IMR-90 (cell line): ENCODE measurements around the gene MELTF. TPM values are rescaled to one million over a fixed set of nuclear protein-coding genes. Genes with fewer than 3 reads are reported as not detected.

Source experiments
- ATAC-seq: fragments of 200-7000 bp; cut with Tn5 transposase; 2 replicates; pipeline ENCODE4 v1.9.1; 2020; ENCODE audit warnings: low read depth, mild to moderate bottlenecking, moderate library complexity
- BruUV-seq: library from RNA; stranded (reverse); fragments of 400-500 nt; replicated peaks from 2 replicates; lab custom pipeline; 2021; lab: Mats Ljungman, UMichigan
- CTCF ChIA-PET: fragments of 300-600 bp; formaldehyde crosslinking; extraction: SDS; loops from one replicate; lab custom pipeline; 2021; ENCODE audit warnings: antibody characterized with exemption; lab: Yijun Ruan, JAX
- POLR2A ChIA-PET: fragments of 300-600 bp; sonication (Branson Sonifier 250); formaldehyde crosslinking; loops from one replicate; lab custom pipeline; 2022; ENCODE audit warnings: antibody characterized with exemption; ENCODE audit not compliant: unreplicated experiment; lab: Charles Lee
- DNase-seq: peaks from one replicate; pipeline ENCODE4 v3.0.0; 2013
- H2AFZ ChIP-seq: replicated peaks from 2 replicates; pipeline ENCODE3; 2013; ENCODE audit warnings: low read length, mild to moderate bottlenecking; ENCODE audit not compliant: poor library complexity
- H2AK5ac ChIP-seq: 2 replicates; pipeline ENCODE4 v1.6.1; 2013; ENCODE audit warnings: low read depth, low read length, inconsistent platforms
- H2AK9ac ChIP-seq: replicated peaks from 2 replicates; pipeline ENCODE3; 2013; ENCODE audit warnings: mild to moderate bottlenecking, low read depth, low read length, moderate library complexity; ENCODE audit not compliant: poor library complexity
- H2BK120ac ChIP-seq: 2 replicates; pipeline ENCODE4 v1.6.1; 2013; ENCODE audit warnings: low read depth, low read length, inconsistent platforms
- H2BK15ac ChIP-seq: 3 replicates; pipeline ENCODE4 v1.6.1; 2013; ENCODE audit warnings: low read depth, low read length, inconsistent platforms
- H2BK20ac ChIP-seq: 2 replicates; pipeline ENCODE4 v1.6.1; 2013; ENCODE audit warnings: low read depth, mild to moderate bottlenecking, inconsistent platforms, low read length, moderate library complexity
- H2BK5ac ChIP-seq: 2 replicates; pipeline ENCODE4 v1.6.1; 2013; ENCODE audit warnings: mild to moderate bottlenecking, low read depth, low read length, inconsistent platforms; ENCODE audit not compliant: poor library complexity, severe bottlenecking
- H3K14ac ChIP-seq: replicated peaks from 2 replicates; pipeline ENCODE4 v1.6.1; 2013; ENCODE audit warnings: low read depth, low read length, inconsistent platforms
- H3K18ac ChIP-seq: 2 replicates; pipeline ENCODE4 v1.6.1; 2013; ENCODE audit warnings: low read depth, low read length, control low read depth
- H3K23ac ChIP-seq: 2 replicates; pipeline ENCODE4 v1.6.1; 2013; ENCODE audit warnings: low read depth, low read length, inconsistent platforms
- H3K27ac ChIP-seq: 2 replicates; pipeline ENCODE4 v1.5.1; 2013; ENCODE audit warnings: mild to moderate bottlenecking, control low read depth, low read length; ENCODE audit not compliant: insufficient read depth
- H3K27me3 ChIP-seq: 2 replicates; pipeline ENCODE4 v1.6.1; 2013; ENCODE audit warnings: low read length; ENCODE audit not compliant: control insufficient read depth, insufficient read depth
- H3K36me3 ChIP-seq: 2 replicates; pipeline ENCODE4 v1.6.1; 2013; ENCODE audit warnings: low read length, mixed read lengths; ENCODE audit not compliant: control insufficient read depth, insufficient read depth
- H3K4ac ChIP-seq: 2 replicates; pipeline ENCODE4 v1.6.1; 2013; ENCODE audit warnings: low read depth, low read length, inconsistent platforms
- H3K4me1 ChIP-seq: 2 replicates; pipeline ENCODE4 v1.6.1; 2013; ENCODE audit warnings: low read length, mixed read lengths; ENCODE audit not compliant: control insufficient read depth, insufficient read depth
- H3K4me2 ChIP-seq: 2 replicates; pipeline ENCODE4 v1.6.1; 2013; ENCODE audit warnings: low read depth, mild to moderate bottlenecking, control low read depth, low read length, moderate library complexity
- H3K4me3 ChIP-seq: 2 replicates; pipeline ENCODE4 v1.5.1; 2013; ENCODE audit warnings: low read depth, mild to moderate bottlenecking, control low read depth, low read length, moderate library complexity; ENCODE audit not compliant: insufficient read depth
- H3K56ac ChIP-seq: 2 replicates; pipeline ENCODE4 v1.6.1; 2013; ENCODE audit warnings: low read length, inconsistent platforms; ENCODE audit not compliant: insufficient read depth; ENCODE audit errors: extremely low read depth
- H3K79me1 ChIP-seq, 2 experiments: 2 replicates each; pipeline ENCODE4 v1.6.1; 2013; ENCODE audit warnings: low read length in 2 of 2, inconsistent platforms in 1 of 2, low read depth in 1 of 2
- H3K9ac ChIP-seq: 2 replicates; pipeline ENCODE4 v1.6.1; 2013; ENCODE audit warnings: low read depth, low read length, control low read depth
- H3K9me1 ChIP-seq: 2 replicates; pipeline ENCODE4 v1.6.1; 2013; ENCODE audit warnings: low read length, inconsistent platforms; ENCODE audit not compliant: insufficient read depth
- H3K9me3 ChIP-seq: 2 replicates; pipeline ENCODE4 v1.6.1; 2013; ENCODE audit warnings: low read length; ENCODE audit not compliant: control insufficient read depth, insufficient read depth
- H4K20me1 ChIP-seq: 2 replicates; pipeline ENCODE4 v1.6.1; 2013; ENCODE audit warnings: low read length, inconsistent platforms; ENCODE audit not compliant: insufficient read depth
- H4K5ac ChIP-seq: 2 replicates; pipeline ENCODE4 v1.6.1; 2013; ENCODE audit warnings: mild to moderate bottlenecking, low read depth, low read length, control low read depth
- H4K8ac ChIP-seq, 2 experiments: 2 replicates each; pipeline ENCODE4 v1.6.1; 2013; ENCODE audit warnings: low read depth in 2 of 2, low read length in 2 of 2, control low read depth in 1 of 2, inconsistent platforms in 1 of 2
- H4K91ac ChIP-seq: 2 replicates; pipeline ENCODE4 v1.6.1; 2013; ENCODE audit warnings: low read depth, low read length, inconsistent platforms; ENCODE audit not compliant: insufficient read depth
- BHLHE40 ChIP-seq: fragments of 150-350 bp; IDR thresholded peaks from 2 replicates; pipeline ENCODE4 v1.6.1; 2016; ENCODE audit warnings: mild to moderate bottlenecking, low read depth, low read length
- CEBPB ChIP-seq: IDR thresholded peaks from 2 replicates; pipeline ENCODE4 v1.6.1; 2012; ENCODE audit warnings: low read depth, low read length, improper control_type of control experiment
- CHD1 ChIP-seq: IDR thresholded peaks from 2 replicates; pipeline ENCODE4 v1.6.1; 2012; ENCODE audit warnings: low read depth, low read length, improper control_type of control experiment
- FOS ChIP-seq: fragments of 150-350 bp; IDR thresholded peaks from 2 replicates; pipeline ENCODE4 v1.6.1; 2016; ENCODE audit warnings: low read depth, low read length
- MAFK ChIP-seq: IDR thresholded peaks from 2 replicates; pipeline ENCODE4 v1.6.1; 2012; ENCODE audit warnings: low read depth, low read length, improper control_type of control experiment
- MAZ ChIP-seq: IDR thresholded peaks from 2 replicates; pipeline ENCODE4 v1.6.1; 2012; ENCODE audit warnings: low read depth, mild to moderate bottlenecking, low read length, improper control_type of control experiment, moderate library complexity, borderline replicate concordance
- MXI1 ChIP-seq: IDR thresholded peaks from 2 replicates; pipeline ENCODE4 v1.6.1; 2012; ENCODE audit warnings: low read depth, mild to moderate bottlenecking, low read length, moderate library complexity, borderline replicate concordance
- NFE2L2 ChIP-seq: fragments of 150-350 bp; IDR thresholded peaks from 2 replicates; pipeline ENCODE4 v1.6.1; 2016; ENCODE audit warnings: low read depth, mild to moderate bottlenecking, low read length
- POLR2A ChIP-seq: IDR thresholded peaks from 2 replicates; pipeline ENCODE4 v1.6.1; 2012; ENCODE audit warnings: mild to moderate bottlenecking, low read depth, low read length
- RAD21 ChIP-seq: IDR thresholded peaks from 2 replicates; pipeline ENCODE4 v1.6.1; 2012; ENCODE audit warnings: low read length, improper control_type of control experiment
- RCOR1 ChIP-seq: IDR thresholded peaks from 2 replicates; pipeline ENCODE4 v1.6.1; 2012; ENCODE audit warnings: mild to moderate bottlenecking, low read length, improper control_type of control experiment; ENCODE audit not compliant: insufficient replicate concordance
- RFX5 ChIP-seq: IDR thresholded peaks from 2 replicates; pipeline ENCODE4 v1.8.0; 2012; ENCODE audit warnings: low read depth, mild to moderate bottlenecking, low read length, moderate library complexity
- SMC3 ChIP-seq: fragments of 150-350 bp; IDR thresholded peaks from 2 replicates; pipeline ENCODE4 v1.6.1; 2016; ENCODE audit warnings: low read depth, mild to moderate bottlenecking, antibody characterized with exemption, low read length, moderate library complexity
- USF2 ChIP-seq: fragments of 150-350 bp; IDR thresholded peaks from 2 replicates; pipeline ENCODE4 v1.6.1; 2017; ENCODE audit warnings: mild to moderate bottlenecking, antibody characterized with exemption, low read length, low read depth
- WGBS, 2 experiments: methylation state at CpG; one replicate each; pipeline versions ENCODE4 v1.1.5 to v1.1.7; 2013; ENCODE audit warnings: missing lambda C conversion rate in 2 of 2; ENCODE audit not compliant: insufficient read length in 1 of 2; ENCODE audit errors: extremely low coverage in 2 of 2; 5-methylcytosine and 5-hydroxymethylcytosine counted together
- dilution Hi-C: fragments of 300-500 bp; cut with HindIII; formaldehyde crosslinking; loops from one replicate; pipeline ENCODE4 v1.14.3; 2018; ENCODE audit warnings: low sequenced_read_pairs; ENCODE audit not compliant: unreplicated experiment
- in situ Hi-C: fragments of 300-500 bp; cut with MboI; formaldehyde crosslinking; loops from 3 replicates; pipeline ENCODE4 v1.14.3; 2019; ENCODE audit warnings: low sequenced_read_pairs, inconsistent platforms, mixed read lengths
- intact Hi-C: fragments of 100-400 bp; cut with micrococcal nuclease; formaldehyde crosslinking; loops from 2 replicates; pipeline ENCODE4 v1.10.0; 2022
- polyA plus RNA-seq, 3 experiments: library from polyadenylated mRNA; depleted of rRNA; stranded (reverse); fragments of >200 nt; gene quantifications; 2 replicates each; pipeline ENCODE4 v1.2.3, GENCODE V29; 2012; ENCODE audit warnings: low replicate concordance in 1 of 3
- total RNA-seq: library from RNA; depleted of rRNA; stranded (reverse); fragments of >200 nt; gene quantifications from 2 replicates; pipeline ENCODE4 v1.2.3, GENCODE V29; 2012
- TF ChIP-seq, protein P1 (sequence below): conservative IDR thresholded peaks from 2 replicates; pipeline ENCODE4 v1.5.1; 2012; ENCODE audit warnings: mild to moderate bottlenecking, low read depth, low read length, improper control_type of control experiment
- TF ChIP-seq, protein P2 (sequence below): fragments of 150-350 bp; IDR thresholded peaks from 2 replicates; pipeline ENCODE4 v1.6.1; 2016; ENCODE audit warnings: low read depth, mild to moderate bottlenecking, low read length, moderate library complexity, borderline replicate concordance

Gene MELTF
- total and polyA plus RNA-seq, 2 of the 4 experiments (the other 2 are of a cell fraction), result 0.18 to 0.50 TPM

DNA sequence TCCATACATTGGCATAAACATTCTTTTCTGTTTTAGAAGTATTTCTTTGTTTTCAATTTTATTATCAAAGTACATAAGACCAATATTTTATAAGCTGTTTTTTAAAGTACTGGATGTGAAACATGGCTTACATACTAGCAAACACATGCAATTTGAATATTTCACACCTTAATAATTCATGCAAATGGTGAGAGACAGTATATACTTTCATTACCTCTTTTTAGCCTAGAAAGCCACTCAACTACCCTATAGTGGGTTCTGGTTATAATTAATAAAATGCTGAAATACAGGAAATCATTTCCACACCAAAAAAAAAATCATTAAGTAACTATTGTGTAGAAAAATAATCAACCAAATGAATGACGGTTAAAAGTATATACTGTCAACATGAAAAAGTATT is 38.5 kb upstream of the MELTF start:
- WGBS, 2 experiments, result no CpG with 5 or more reads among the region's 1 CpG
- in situ Hi-C loops, result no loop called here

More for the DNA sequence above, 38.5 kb upstream of the MELTF start:
- Histone ChIP-seq H3K9me1 (no peaks in the 10 kb centered on the region), H4K8ac (no peak overlapping the region), H3K4me1 (no peaks in the 10 kb centered on the region), H3K4me3 (no peak overlapping the region), H3K27ac (no peak overlapping the region), H4K5ac (no peak overlapping the region), H2AK9ac (no peak overlapping the region), H2BK5ac (no peak overlapping the region), H4K91ac (no peak overlapping the region), H3K36me3 (peaks cover 4% of the 10 kb centered on the region; the same call in 1 of the 2 replicates), H3K23ac (no peak overlapping the region), H3K56ac (no peak overlapping the region), H3K4ac (no peak overlapping the region), H2AK5ac (no peak overlapping the region), H3K4me2 (no peak overlapping the region), H3K18ac (no peak overlapping the region), H3K79me1 (no peaks in the 10 kb centered on the region; a peak in 1 of 4 replicates), H2BK15ac (no peak overlapping the region), H3K14ac (no peak overlapping the region), H3K27me3 (no peaks in the 10 kb centered on the region), H2BK120ac (no peak overlapping the region), H4K20me1 (no peaks in the 10 kb centered on the region), H3K9me3 (no peaks in the 10 kb centered on the region), H3K9ac (no peak overlapping the region), H2AFZ (no peak overlapping the region), H2BK20ac (no peak overlapping the region)
- ChIA-PET POLR2A (no interaction called here), CTCF (no interaction called here)
- no peak for ATAC-seq
- TF ChIP-seq RAD21 (no peak), USF2 (no peak), RFX5 (no peak), MAZ (no peak), CHD1 (no peak), MXI1 (no peak), RCOR1 (no peak), CEBPB (no peak), BHLHE40 (no peak), POLR2A (no peak), FOS (no peak), SMC3 (no peak), NFE2L2 (no peak), MAFK (no peak)
- TF ChIP-seq, protein P1, sequence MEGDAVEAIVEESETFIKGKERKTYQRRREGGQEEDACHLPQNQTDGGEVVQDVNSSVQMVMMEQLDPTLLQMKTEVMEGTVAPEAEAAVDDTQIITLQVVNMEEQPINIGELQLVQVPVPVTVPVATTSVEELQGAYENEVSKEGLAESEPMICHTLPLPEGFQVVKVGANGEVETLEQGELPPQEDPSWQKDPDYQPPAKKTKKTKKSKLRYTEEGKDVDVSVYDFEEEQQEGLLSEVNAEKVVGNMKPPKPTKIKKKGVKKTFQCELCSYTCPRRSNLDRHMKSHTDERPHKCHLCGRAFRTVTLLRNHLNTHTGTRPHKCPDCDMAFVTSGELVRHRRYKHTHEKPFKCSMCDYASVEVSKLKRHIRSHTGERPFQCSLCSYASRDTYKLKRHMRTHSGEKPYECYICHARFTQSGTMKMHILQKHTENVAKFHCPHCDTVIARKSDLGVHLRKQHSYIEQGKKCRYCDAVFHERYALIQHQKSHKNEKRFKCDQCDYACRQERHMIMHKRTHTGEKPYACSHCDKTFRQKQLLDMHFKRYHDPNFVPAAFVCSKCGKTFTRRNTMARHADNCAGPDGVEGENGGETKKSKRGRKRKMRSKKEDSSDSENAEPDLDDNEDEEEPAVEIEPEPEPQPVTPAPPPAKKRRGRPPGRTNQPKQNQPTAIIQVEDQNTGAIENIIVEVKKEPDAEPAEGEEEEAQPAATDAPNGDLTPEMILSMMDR, result no peak
- TF ChIP-seq, protein P2, sequence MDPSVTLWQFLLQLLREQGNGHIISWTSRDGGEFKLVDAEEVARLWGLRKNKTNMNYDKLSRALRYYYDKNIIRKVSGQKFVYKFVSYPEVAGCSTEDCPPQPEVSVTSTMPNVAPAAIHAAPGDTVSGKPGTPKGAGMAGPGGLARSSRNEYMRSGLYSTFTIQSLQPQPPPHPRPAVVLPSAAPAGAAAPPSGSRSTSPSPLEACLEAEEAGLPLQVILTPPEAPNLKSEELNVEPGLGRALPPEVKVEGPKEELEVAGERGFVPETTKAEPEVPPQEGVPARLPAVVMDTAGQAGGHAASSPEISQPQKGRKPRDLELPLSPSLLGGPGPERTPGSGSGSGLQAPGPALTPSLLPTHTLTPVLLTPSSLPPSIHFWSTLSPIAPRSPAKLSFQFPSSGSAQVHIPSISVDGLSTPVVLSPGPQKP, result no peak
- intact Hi-C loops (loop anchor here (5.0 kb wide), 1 partner anchor 109 kb away; no protein-coding TSS in a partner anchor), dilution Hi-C loops (no loop called here)
- DNase-seq, result no peak
- no TSS peak for BruUV-seq
